ENCODE measurements around the gene NCOA3.

NCOA3 gene

GRCh38 chr20:47703748-47704147 lies 202.1 kb downstream of the NCOA3 start:
- H3K4me3 ChIP-seq (ENCODE audit: low read length), result no peak overlapping the region
- TF ChIP-seq ZNF274 (IDR thresholded peaks at IDR 0.05; ENCODE audit: low read depth, low read length), result no peak

- no peak overlapping the region for H3K4me3 ChIP-seq (ENCODE audit: low read length)
- no peak for TF ChIP-seq ZNF274 (IDR thresholded peaks at IDR 0.05; ENCODE audit: low read depth, low read length)
Observed at GRCh38 chr20:47704746-47705496, 203.2 kb downstream of the NCOA3 start.

GRCh38 chr20:47705497-47705856 lies 203.8 kb downstream of the NCOA3 start:
- no peak for TF ChIP-seq ZNF274 (IDR thresholded peaks at IDR 0.05; ENCODE audit: low read depth, low read length)
- no peak overlapping the region for H3K4me3 ChIP-seq (ENCODE audit: low read length)

- no peak overlapping the region for H3K4me3 ChIP-seq (ENCODE audit: low read length)
- no peak for TF ChIP-seq ZNF274 (IDR thresholded peaks at IDR 0.05; ENCODE audit: low read depth, low read length)
Observed at GRCh38 chr20:47706345-47706744, 204.7 kb downstream of the NCOA3 start.

Data from GM08714 (cell line).